Uterus (tissue), 4 donors: ENCODE data around the gene INMT. TPM values are rescaled to one million over a fixed set of nuclear protein-coding genes. Genes with fewer than 3 reads are reported as not detected.

Source experiments
- DNase-seq, 2 donors: peaks; one replicate each; pipeline ENCODE4 v3.0.0-alpha.2; 2019 to 2020
- H3K27ac ChIP-seq, 2 donors: fragments of 200-600 bp; sonication (generic); 1 replicate in 1 of 2; 2 replicates in 1 of 2; pipeline ENCODE4 v1.5.1; 2016 to 2018
- H3K27me3 ChIP-seq, 2 donors: fragments of 200-600 bp; sonication (generic); one replicate each; pipeline ENCODE4 v1.5.1; 2018 to 2019; ENCODE audit warnings: control low read depth in 1 of 2
- H3K36me3 ChIP-seq, 2 donors: fragments of 200-600 bp; sonication (generic); one replicate each; pipeline ENCODE4 v1.5.1; 2019; ENCODE audit warnings: control low read depth in 1 of 2
- H3K4me1 ChIP-seq, 2 donors: fragments of 200-600 bp; sonication (generic); one replicate each; pipeline ENCODE4 v1.5.1; 2018 to 2019; ENCODE audit warnings: control low read depth in 1 of 2
- H3K4me3 ChIP-seq, 2 donors: fragments of 200-600 bp; sonication (generic); 1 replicate in 1 of 2; 2 replicates in 1 of 2; pipeline ENCODE4 v1.5.1; 2018 to 2019; ENCODE audit warnings: mild to moderate bottlenecking in 1 of 2
- H3K9me3 ChIP-seq, 2 donors: fragments of 200-600 bp; sonication (generic); one replicate each; pipeline ENCODE4 v1.5.1; 2019; ENCODE audit warnings: control low read depth in 1 of 2
- POLR2A ChIP-seq, 2 donors: fragments of 450-650 bp; IDR thresholded peaks; one replicate each; pipeline ENCODE4 v1.6.1; 2016; ENCODE audit warnings: antibody characterized with exemption in 2 of 2, mild to moderate bottlenecking in 1 of 2, moderate library complexity in 1 of 2
- intact Hi-C: fragments of 100-400 bp; cut with DNase I; formaldehyde crosslinking; loops from one replicate; pipeline ENCODE4 v1.15.1; 2023; ENCODE audit warnings: low total_unique reads
- total RNA-seq, 4 donors: library from RNA; depleted of rRNA in 3 of 4; stranded (reverse); fragments of >200 nt in 3 of 4; gene quantifications; one replicate each; pipeline versions ENCODE4 v1.1.0 to v1.2.4, GENCODE V29; 2014 to 2023
- TF ChIP-seq, protein P1 (sequence below), 4 experiments: fragments of 200-600 bp in 2 of 4; fragments of 450-650 bp in 2 of 4; sonication (generic) in 2 of 4; IDR thresholded peaks; one replicate each; pipeline ENCODE4 v1.5.1; 2016 to 2019; ENCODE audit warnings: antibody characterized with exemption in 4 of 4, mild to moderate bottlenecking in 2 of 4, moderate library complexity in 1 of 4
- donor health status: DM: yes; HTN: yes; CAD: no.

Gene INMT
- total RNA-seq = 10 to 100 TPM in 3 of 4 donors, 1 to 10 TPM in 1; 6.5 to 29.2 (median 20.0) TPM

DNA sequence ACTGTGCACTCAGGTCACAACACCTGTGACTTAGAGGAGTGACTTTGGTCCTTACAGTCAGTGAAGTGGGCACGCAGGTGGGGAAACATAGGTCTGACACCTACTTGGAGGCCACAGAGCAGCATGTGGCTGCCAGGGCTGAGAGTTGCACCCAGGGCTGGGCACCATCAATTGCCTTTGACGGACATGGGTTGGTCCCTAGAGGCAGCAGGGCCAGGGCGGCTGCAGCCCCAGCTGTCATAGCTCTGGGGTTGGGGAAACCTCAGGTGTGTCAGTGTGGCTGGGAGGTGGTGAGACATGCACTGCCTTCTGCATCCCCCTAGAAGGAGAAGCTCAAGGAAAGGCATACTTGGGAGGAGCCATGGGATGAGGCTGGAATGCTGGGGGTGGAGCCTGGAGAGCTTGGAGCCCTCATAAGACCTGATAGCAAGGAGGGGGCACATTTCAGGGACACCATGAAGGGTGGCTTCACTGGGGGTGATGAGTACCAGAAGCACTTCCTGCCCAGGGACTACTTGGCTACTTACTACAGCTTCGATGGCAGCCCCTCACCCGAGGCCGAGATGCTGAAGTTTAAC lies at the start of gene INMT:
Gene INMT, plus strand, starts transcription at position 440 of the 578 bp plus-strand sequence. Its CDS starts 16 bp downstream, at position 456.
- no peak for TF ChIP-seq POLR2A (IDR thresholded peaks at IDR 0.05)
- TF ChIP-seq, protein P1, sequence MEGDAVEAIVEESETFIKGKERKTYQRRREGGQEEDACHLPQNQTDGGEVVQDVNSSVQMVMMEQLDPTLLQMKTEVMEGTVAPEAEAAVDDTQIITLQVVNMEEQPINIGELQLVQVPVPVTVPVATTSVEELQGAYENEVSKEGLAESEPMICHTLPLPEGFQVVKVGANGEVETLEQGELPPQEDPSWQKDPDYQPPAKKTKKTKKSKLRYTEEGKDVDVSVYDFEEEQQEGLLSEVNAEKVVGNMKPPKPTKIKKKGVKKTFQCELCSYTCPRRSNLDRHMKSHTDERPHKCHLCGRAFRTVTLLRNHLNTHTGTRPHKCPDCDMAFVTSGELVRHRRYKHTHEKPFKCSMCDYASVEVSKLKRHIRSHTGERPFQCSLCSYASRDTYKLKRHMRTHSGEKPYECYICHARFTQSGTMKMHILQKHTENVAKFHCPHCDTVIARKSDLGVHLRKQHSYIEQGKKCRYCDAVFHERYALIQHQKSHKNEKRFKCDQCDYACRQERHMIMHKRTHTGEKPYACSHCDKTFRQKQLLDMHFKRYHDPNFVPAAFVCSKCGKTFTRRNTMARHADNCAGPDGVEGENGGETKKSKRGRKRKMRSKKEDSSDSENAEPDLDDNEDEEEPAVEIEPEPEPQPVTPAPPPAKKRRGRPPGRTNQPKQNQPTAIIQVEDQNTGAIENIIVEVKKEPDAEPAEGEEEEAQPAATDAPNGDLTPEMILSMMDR (IDR thresholded peaks at IDR 0.05) = no peak
- Histone ChIP-seq H3K4me3 (peak within 1 kb of the TSS in 1 of 2 donors; percentile 21), H3K27me3 (no peaks in the 10 kb centered on the region), H3K4me1 (peaks cover 0 to 7% of the 10 kb centered on the region in 2 donors), H3K27ac (peak within 1 kb of the TSS; percentile 65 to 81), H3K36me3 (no peaks in the 10 kb centered on the region), H3K9me3 (no peaks in the 10 kb centered on the region)
- intact Hi-C loops = no loop called here
- DNase-seq = peak in 1 of 2 donors; percentile 46

DNA sequence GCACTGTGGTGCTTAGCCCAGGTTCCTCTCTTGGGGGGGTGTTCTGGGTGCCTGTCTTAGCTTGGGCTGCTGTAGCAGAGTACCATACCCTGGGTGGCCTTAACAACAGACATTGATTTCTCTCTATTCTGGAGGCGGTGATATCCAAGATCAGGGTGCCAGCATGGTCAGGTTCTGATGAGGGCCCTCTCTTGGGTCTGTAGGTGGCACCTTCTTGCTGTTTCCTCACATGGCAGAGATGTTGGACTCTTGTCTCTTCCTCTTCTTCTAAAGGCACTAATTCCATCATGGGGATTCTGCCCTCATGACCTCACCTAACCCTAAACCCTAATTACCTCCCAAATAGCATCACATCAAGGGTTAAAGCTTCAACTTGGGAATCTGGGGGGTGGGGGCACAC lies 49.7 kb upstream of the INMT start:
- no peaks in the 10 kb centered on the region for H3K36me3 ChIP-seq
- TF ChIP-seq POLR2A (IDR thresholded peaks at IDR 0.05) = no peak
- TF ChIP-seq, protein P1 (IDR thresholded peaks at IDR 0.05) = no peak
- no peak overlapping the region for H3K4me3 ChIP-seq
- no peak overlapping the region for H3K27ac ChIP-seq
- DNase-seq = no peak
- H3K9me3 ChIP-seq = no peaks in the 10 kb centered on the region
- no peaks in the 10 kb centered on the region for H3K27me3 ChIP-seq
- intact Hi-C loops = no loop called here
- no peaks in the 10 kb centered on the region for H3K4me1 ChIP-seq

DNA sequence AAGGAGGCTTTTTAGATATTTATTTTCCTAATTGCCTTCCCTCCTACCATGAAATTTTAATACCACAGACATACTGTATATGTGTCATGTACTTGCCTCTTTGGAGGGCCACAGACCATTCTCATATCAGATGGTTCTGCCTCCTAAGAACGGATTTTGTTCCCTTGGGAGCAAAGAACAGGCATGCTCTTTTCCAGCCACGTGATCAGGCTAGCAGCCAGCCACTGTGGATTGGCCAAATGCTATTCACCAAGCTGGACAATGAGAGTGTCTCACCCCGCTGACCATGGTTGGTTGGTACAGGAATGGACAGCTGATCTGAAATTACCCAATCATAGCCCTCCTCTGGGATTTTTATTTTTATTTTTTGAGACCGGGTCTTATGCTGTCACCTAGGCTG lies 48.2 kb upstream of the INMT start:
- no peak for TF ChIP-seq POLR2A (IDR thresholded peaks at IDR 0.05)
- TF ChIP-seq, protein P1 (IDR thresholded peaks at IDR 0.05) = no peak
- no peak overlapping the region for H3K27ac ChIP-seq
- no peaks in the 10 kb centered on the region for H3K4me1 ChIP-seq
- intact Hi-C loops = no loop called here
- no peak for DNase-seq
- H3K9me3 ChIP-seq = no peaks in the 10 kb centered on the region
- H3K4me3 ChIP-seq = no peak overlapping the region
- no peaks in the 10 kb centered on the region for H3K36me3 ChIP-seq
- no peaks in the 10 kb centered on the region for H3K27me3 ChIP-seq

DNA sequence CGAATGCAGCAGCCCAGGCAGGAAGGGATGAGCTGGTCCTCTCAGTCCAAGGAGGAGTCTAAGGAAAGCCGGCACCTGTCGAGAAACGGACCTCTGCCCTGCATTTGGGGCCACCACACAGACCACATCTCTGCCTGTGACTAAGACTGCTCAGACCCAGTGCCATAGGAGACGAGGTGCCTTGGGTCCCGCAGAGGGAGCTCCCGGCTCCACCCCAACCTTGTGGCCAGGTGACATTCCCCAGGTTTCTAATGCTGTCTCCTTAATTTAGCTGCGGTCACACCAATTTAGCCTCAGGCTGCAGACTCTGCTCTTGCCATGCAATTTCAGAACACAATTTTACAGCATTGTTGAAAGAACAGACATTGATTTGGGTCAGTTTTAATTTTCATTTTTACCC lies 46.9 kb upstream of the INMT start:
- TF ChIP-seq POLR2A (IDR thresholded peaks at IDR 0.05) = no peak
- TF ChIP-seq, protein P1 (IDR thresholded peaks at IDR 0.05) = no peak
- no peak overlapping the region for H3K4me3 ChIP-seq
- H3K27ac ChIP-seq = no peak overlapping the region
- DNase-seq = no peak
- H3K9me3 ChIP-seq = no peaks in the 10 kb centered on the region
- no peaks in the 10 kb centered on the region for H3K4me1 ChIP-seq
- H3K36me3 ChIP-seq = no peaks in the 10 kb centered on the region
- no peaks in the 10 kb centered on the region for H3K27me3 ChIP-seq
- intact Hi-C loops = no loop called here

DNA sequence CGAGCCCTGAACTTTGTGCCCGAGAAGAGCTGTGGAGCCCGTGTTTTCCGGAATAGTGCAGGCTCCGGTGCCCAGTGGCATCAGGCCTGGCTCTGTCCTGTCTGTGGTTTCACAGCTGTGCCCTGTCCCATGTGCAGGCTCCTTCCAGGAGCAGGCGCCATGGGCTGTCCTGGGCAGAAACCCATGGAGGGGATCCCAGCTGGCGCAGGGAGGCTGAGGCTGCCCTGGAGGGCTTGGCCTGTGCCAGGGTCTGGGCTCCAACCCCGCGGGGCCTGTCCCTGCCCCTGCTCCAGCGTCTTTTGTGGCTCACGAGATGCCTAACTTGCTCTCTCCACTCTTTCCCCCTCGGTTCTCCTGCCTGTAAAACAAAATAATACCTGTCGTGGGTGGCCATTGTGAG lies 46.3 kb upstream of the INMT start:
- DNase-seq = no peak
- intact Hi-C loops = no loop called here
- TF ChIP-seq POLR2A (IDR thresholded peaks at IDR 0.05) = no peak
- TF ChIP-seq, protein P1 (IDR thresholded peaks at IDR 0.05) = no peak

More for the DNA sequence above, 46.3 kb upstream of the INMT start:
- Histone ChIP-seq H3K9me3 (no peaks in the 10 kb centered on the region), H3K4me1 (no peaks in the 10 kb centered on the region), H3K27me3 (no peaks in the 10 kb centered on the region), H3K4me3 (no peak overlapping the region), H3K27ac (no peak overlapping the region), H3K36me3 (no peaks in the 10 kb centered on the region)
